Measurements from ENCODE around the gene MEGF8.

- TF ChIP-seq CTCF (IDR thresholded peaks at IDR 0.05; ENCODE audit: poor library complexity, severe bottlenecking) (no peak), RAD21 (conservative IDR thresholded peaks at IDR 0.05) (no peak), POLR2AphosphoS5 (IDR thresholded peaks at IDR 0.05) (peak; percentile 11), EP300 (conservative IDR thresholded peaks at IDR 0.05; ENCODE audit: poor library complexity, severe bottlenecking) (no peak), TAF1 (IDR thresholded peaks at IDR 0.05; ENCODE audit: low read depth) (no peak), SMC3 (conservative IDR thresholded peaks at IDR 0.05; ENCODE audit: poor library complexity) (no peak), EZH2 (IDR thresholded peaks at IDR 0.05; ENCODE audit: borderline replicate concordance, insufficient read depth, low read length, poor library complexity, severe bottlenecking) (no peak), REST (IDR thresholded peaks at IDR 0.05; ENCODE audit: borderline replicate concordance) (no peak)
Measured at GRCh38 chr19:42284066-42284501, 41.4 kb upstream of the MEGF8 start.

All from neural cell (in vitro differentiated cells).